Astrocyte (in vitro differentiated cells and primary cell): ENCODE data around the gene COPZ1. TPM values are rescaled to one million over a fixed set of nuclear protein-coding genes. Genes with fewer than 3 reads are reported as not detected.

ENCODE experiments used
- DNase-seq: peaks from one replicate; pipeline ENCODE4 v3.0.0-alpha.2; 2010; ENCODE audit warnings: low read depth
- FAIRE-seq: peaks from 2 replicates; lab custom pipeline; 2011; peaks lifted over from hg19 to GRCh38; lab: Jason Lieb, UNC
- H2AFZ ChIP-seq: 2 replicates; pipeline ENCODE4 v1.6.0; 2012; ENCODE audit warnings: low read depth, low read length, inconsistent platforms
- H3K27ac ChIP-seq: 2 replicates; pipeline ENCODE4 v1.5.1; 2011; ENCODE audit warnings: low read depth, low read length, inconsistent platforms
- H3K27me3 ChIP-seq: 2 replicates; pipeline ENCODE4 v1.6.0; 2011; ENCODE audit warnings: low read length, inconsistent platforms; ENCODE audit not compliant: insufficient read depth
- H3K36me3 ChIP-seq: 2 replicates; pipeline ENCODE4 v1.5.1; 2011; ENCODE audit warnings: low read length, inconsistent platforms; ENCODE audit not compliant: insufficient read depth
- H3K4me1 ChIP-seq: 2 replicates; pipeline ENCODE4 v1.5.1; 2011; ENCODE audit warnings: low read length, inconsistent platforms; ENCODE audit not compliant: insufficient read depth
- H3K4me2 ChIP-seq: 2 replicates; pipeline ENCODE4 v1.6.0; 2012; ENCODE audit warnings: low read length, inconsistent platforms
- H3K4me3 ChIP-seq: 2 replicates; pipeline ENCODE4 v1.5.1; 2011; ENCODE audit warnings: low read depth, mild to moderate bottlenecking, low read length, inconsistent platforms; ENCODE audit not compliant: insufficient read depth
- H3K79me2 ChIP-seq: 2 replicates; pipeline ENCODE4 v1.6.0; 2012; ENCODE audit warnings: mild to moderate bottlenecking, low read length, inconsistent platforms; ENCODE audit not compliant: insufficient read depth
- H3K9ac ChIP-seq: 2 replicates; pipeline ENCODE4 v1.6.0; 2012; ENCODE audit warnings: mild to moderate bottlenecking, low read length, inconsistent platforms
- H3K9me3 ChIP-seq: 2 replicates; pipeline ENCODE4 v1.5.1; 2012; ENCODE audit warnings: low read depth, mild to moderate bottlenecking, low read length, inconsistent platforms; ENCODE audit not compliant: insufficient read depth
- H4K20me1 ChIP-seq: 2 replicates; pipeline ENCODE4 v1.6.0; 2012; ENCODE audit warnings: low read length, inconsistent platforms; ENCODE audit not compliant: insufficient read depth
- H3K27ac Mint-ChIP-seq: one replicate; pipeline ENCODE4 v1.8.0; 2021; ENCODE audit warnings: mild to moderate bottlenecking, mixed read lengths; ENCODE audit not compliant: unreplicated experiment
- H3K27me3 Mint-ChIP-seq: one replicate; pipeline ENCODE4 v1.8.0; 2021; ENCODE audit warnings: low read depth, mixed read lengths; ENCODE audit not compliant: unreplicated experiment
- H3K36me3 Mint-ChIP-seq: one replicate; pipeline ENCODE4 v1.8.0; 2021; ENCODE audit warnings: low read depth, mixed read lengths; ENCODE audit not compliant: unreplicated experiment
- H3K4me1 Mint-ChIP-seq: one replicate; pipeline ENCODE4 v1.8.0; 2021; ENCODE audit warnings: low read depth, mixed read lengths; ENCODE audit not compliant: unreplicated experiment
- H3K4me3 Mint-ChIP-seq: one replicate; pipeline ENCODE4 v1.8.0; 2021; ENCODE audit warnings: mild to moderate bottlenecking, moderate library complexity, mixed read lengths; ENCODE audit not compliant: unreplicated experiment
- H3K9me3 Mint-ChIP-seq: one replicate; pipeline ENCODE4 v1.8.0; 2021; ENCODE audit warnings: mild to moderate bottlenecking, mixed read lengths; ENCODE audit not compliant: unreplicated experiment
- CTCF ChIP-seq: IDR thresholded peaks from 2 replicates; pipeline ENCODE4 v1.5.1; 2011; ENCODE audit warnings: low read depth, mild to moderate bottlenecking, inconsistent platforms, low read length, moderate library complexity; ENCODE audit not compliant: insufficient read depth
- EZH2 ChIP-seq: IDR thresholded peaks from 2 replicates; pipeline ENCODE4 v1.6.1; 2012; ENCODE audit warnings: mild to moderate bottlenecking, low read length, inconsistent platforms; ENCODE audit not compliant: insufficient read depth
- total RNA-seq: library from RNA; stranded (reverse); gene quantifications from 2 replicates; pipeline ENCODE4 v1.2.1, GENCODE V29; 2021

Gene COPZ1
- total RNA-seq, 1 donor from 2014 or later, result 136 TPM

- H3K4me1 ChIP-seq, result peaks cover 30% of the 10 kb centered on the region
- no peaks in the 10 kb centered on the region for H3K79me2 ChIP-seq
- no peaks in the 10 kb centered on the region for H3K9me3 ChIP-seq
- no peak overlapping the region for H3K9ac ChIP-seq
- no peak overlapping the region for H2AFZ ChIP-seq
- H3K36me3 ChIP-seq, result no peaks in the 10 kb centered on the region
- no peak overlapping the region for H3K27ac ChIP-seq
- no peak overlapping the region for H3K4me3 Mint-ChIP-seq
- peaks cover 17% of the 10 kb centered on the region for H3K36me3 Mint-ChIP-seq
- H3K27me3 ChIP-seq, result no peaks in the 10 kb centered on the region
- TF ChIP-seq CTCF (no peak), EZH2 (no peak)
- H3K9me3 Mint-ChIP-seq, result peaks cover 1% of the 10 kb centered on the region
- H4K20me1 ChIP-seq, result peaks cover 4% of the 10 kb centered on the region
- H3K27me3 Mint-ChIP-seq, result peaks cover 6% of the 10 kb centered on the region
- no peak overlapping the region for H3K27ac Mint-ChIP-seq
- FAIRE-seq (no peak), DNase-seq (no peak)
- H3K4me2 ChIP-seq, result peak overlapping the region; percentile 13
- no peak overlapping the region for H3K4me3 ChIP-seq
- peaks cover 29% of the 10 kb centered on the region for H3K4me1 Mint-ChIP-seq
Measured at GRCh38 chr12:54374562-54375258, 49.8 kb downstream of the COPZ1 start.

GRCh38 chr12:54375259-54375579 is 50.3 kb downstream of the COPZ1 start:
- Histone ChIP-seq H4K20me1 (peaks cover 4% of the 10 kb centered on the region), H3K4me3 (no peak overlapping the region), H3K27ac (no peak overlapping the region), H3K4me1 (peaks cover 30% of the 10 kb centered on the region), H3K9ac (no peak overlapping the region), H3K36me3 (no peaks in the 10 kb centered on the region), H3K4me2 (no peak overlapping the region), H2AFZ (no peak overlapping the region), H3K79me2 (no peaks in the 10 kb centered on the region), H3K27me3 (no peaks in the 10 kb centered on the region), H3K9me3 (no peaks in the 10 kb centered on the region)
- no peak overlapping the region for H3K4me3 Mint-ChIP-seq
- TF ChIP-seq CTCF (no peak), EZH2 (no peak)
- peaks cover 6% of the 10 kb centered on the region for H3K27me3 Mint-ChIP-seq
- H3K36me3 Mint-ChIP-seq, result peaks cover 17% of the 10 kb centered on the region
- H3K4me1 Mint-ChIP-seq, result peaks cover 31% of the 10 kb centered on the region
- peaks cover 1% of the 10 kb centered on the region for H3K9me3 Mint-ChIP-seq
- H3K27ac Mint-ChIP-seq, result no peak overlapping the region
- DNase-seq (no peak), FAIRE-seq (no peak)

- Mint-ChIP-seq H3K9me3 (peaks cover 2% of the 10 kb centered on the region), H3K27ac (peak overlapping the region; percentile 66), H3K36me3 (peaks cover 16% of the 10 kb centered on the region), H3K27me3 (peaks cover 6% of the 10 kb centered on the region), H3K4me1 (peaks cover 32% of the 10 kb centered on the region), H3K4me3 (peak overlapping the region; percentile 29)
- no peak overlapping the region for H2AFZ ChIP-seq
- TF ChIP-seq EZH2, result no peak
- no peak for TF ChIP-seq CTCF
- H3K9ac ChIP-seq, result no peak overlapping the region
- no peaks in the 10 kb centered on the region for H3K36me3 ChIP-seq
- no peaks in the 10 kb centered on the region for H3K9me3 ChIP-seq
- H3K27ac ChIP-seq, result no peak overlapping the region
- no peaks in the 10 kb centered on the region for H3K27me3 ChIP-seq
- DNase-seq, result no peak
- peaks cover 30% of the 10 kb centered on the region for H3K4me1 ChIP-seq
- no peak overlapping the region for H3K4me3 ChIP-seq
- H3K4me2 ChIP-seq, result no peak overlapping the region
- H4K20me1 ChIP-seq, result peaks cover 4% of the 10 kb centered on the region
- no peaks in the 10 kb centered on the region for H3K79me2 ChIP-seq
- no peak for FAIRE-seq
Measured at GRCh38 chr12:54376596-54376995, 51.7 kb downstream of the COPZ1 start.
